K562 (cell line): ENCODE data around the gene RIIAD1. TPM values are rescaled to one million over a fixed set of nuclear protein-coding genes. Genes with fewer than 3 reads are reported as not detected.

Experiments
- ATAC-seq: fragments of 200-7000 bp; cut with Tn5 transposase; 3 replicates; pipeline ENCODE4 v1.9.1; 2020; ENCODE audit warnings: moderate library complexity
- BruUV-seq: library from RNA; stranded (reverse); fragments of 400-500 nt; replicated peaks from 2 replicates; lab custom pipeline; 2021; lab: Mats Ljungman, UMichigan
- CTCF ChIA-PET: fragments of 300-600 bp; formaldehyde crosslinking; extraction: SDS; loops from one replicate; lab custom pipeline; 2021; ENCODE audit warnings: low intra/inter-chr PET ratio; lab: Yijun Ruan, JAX
- POLR2A ChIA-PET: fragments of 300-600, 350-650 bp; sonication (Branson Sonifier 250); formaldehyde crosslinking; extraction: SDS; loops from one replicate; lab custom pipeline; 2021; ENCODE audit warnings: antibody characterized with exemption, inconsistent platforms; lab: Yijun Ruan, JAX
- DNase-seq, 4 experiments: peaks; one replicate each; pipeline versions ENCODE4 v3.0.0 to v3.0.0-alpha.2; 2011 to 2018; ENCODE audit warnings: low spot score in 3 of 4, mixed read lengths in 3 of 4; ENCODE audit errors: extremely low read depth in 1 of 4
- FAIRE-seq: peaks from 2 replicates; lab custom pipeline; 2011; peaks lifted over from hg19 to GRCh38; lab: Jason Lieb, UNC
- H2AFZ ChIP-seq: 2 replicates; pipeline ENCODE4 v1.6.0; 2011; ENCODE audit warnings: low read depth, low read length, control low read depth, inconsistent platforms
- H3K27ac ChIP-seq: fragments of 200-600 bp; 3 replicates; pipeline ENCODE4 v1.8.0; 2011; ENCODE audit warnings: low read depth, mild to moderate bottlenecking, control low read depth, inconsistent platforms, low read length, moderate library complexity, mixed read lengths; ENCODE audit errors: extremely low read depth
- H3K27me3 ChIP-seq, 2 experiments: fragments of 300-600 bp in 1 of 2; 2 replicates in 1 of 2; 3 replicates in 1 of 2; pipeline versions ENCODE4 v1.6.0 to v1.8.0; 2011; ENCODE audit warnings: inconsistent platforms in 2 of 2, low read length in 2 of 2, mild to moderate bottlenecking in 1 of 2, mixed read lengths in 1 of 2, moderate library complexity in 1 of 2; ENCODE audit not compliant: control insufficient read depth in 2 of 2, insufficient read depth in 2 of 2
- H3K36me3 ChIP-seq: fragments of 300-600 bp; 3 replicates; pipeline ENCODE4 v1.8.0; 2011; ENCODE audit warnings: mild to moderate bottlenecking, low read length, inconsistent platforms; ENCODE audit not compliant: control insufficient read depth, insufficient read depth
- H3K4me1 ChIP-seq, 2 experiments: fragments of 200-600 bp in 1 of 2; replicated peaks in 1 of 2; 2 replicates in 1 of 2; 3 replicates in 1 of 2; pipeline versions ENCODE4 v1.5.1 to v1.8.0; 2011; ENCODE audit warnings: inconsistent platforms in 2 of 2, low read length in 2 of 2, mild to moderate bottlenecking in 1 of 2, mixed read lengths in 1 of 2, moderate library complexity in 1 of 2; ENCODE audit not compliant: control insufficient read depth in 2 of 2, insufficient read depth in 2 of 2
- H3K4me2 ChIP-seq: 2 replicates; pipeline ENCODE4 v1.6.1; 2011; ENCODE audit warnings: low read length, control low read depth, inconsistent platforms, mixed read lengths; ENCODE audit not compliant: insufficient read depth
- H3K4me3 ChIP-seq: fragments of 200-600 bp; sonication (generic), shearing (Covaris generic); 2 replicates; pipeline ENCODE4 v1.5.1; 2016; ENCODE audit warnings: control low read depth, inconsistent platforms
- H3K79me2 ChIP-seq: fragments of 200-600 bp; 3 replicates; pipeline ENCODE4 v1.8.0; 2011; ENCODE audit warnings: low read length, inconsistent platforms; ENCODE audit not compliant: control insufficient read depth, insufficient read depth
- H3K9ac ChIP-seq, 2 experiments: 2 replicates each; pipeline versions ENCODE4 v1.6.0 to v1.6.1; 2011; ENCODE audit warnings: low read depth in 2 of 2, low read length in 2 of 2, control low read depth in 1 of 2, inconsistent platforms in 1 of 2, mild to moderate bottlenecking in 1 of 2, mixed read lengths in 1 of 2; ENCODE audit not compliant: insufficient read depth in 1 of 2
- H3K9me1 ChIP-seq: one replicate; pipeline ENCODE4 v1.6.0; 2011; ENCODE audit warnings: inconsistent platforms, mild to moderate bottlenecking, low read length, moderate library complexity; ENCODE audit not compliant: control insufficient read depth, insufficient read depth
- H3K9me3 ChIP-seq: replicated peaks from 2 replicates; pipeline ENCODE4 v1.5.1; 2011; ENCODE audit warnings: low read depth, low read length, inconsistent platforms; ENCODE audit not compliant: control insufficient read depth, insufficient read depth
- H4K20me1 ChIP-seq: replicated peaks from 2 replicates; pipeline ENCODE4 v1.6.1; 2011; ENCODE audit warnings: low read length, inconsistent platforms, mixed read lengths; ENCODE audit not compliant: control insufficient read depth, insufficient read depth
- ARNT ChIP-seq, 2 experiments: fragments of 450-650 bp; IDR thresholded peaks; 2 replicates each; pipeline ENCODE4 v1.6.1; 2016; ENCODE audit warnings: mild to moderate bottlenecking in 1 of 2
- CBX1 ChIP-seq: sonication (generic); IDR thresholded peaks from 2 replicates; pipeline ENCODE4 v1.6.1; 2016; ENCODE audit warnings: antibody characterized with exemption, low read depth, mild to moderate bottlenecking
- KDM5B ChIP-seq: fragments of 200-600 bp; sonication (generic); IDR thresholded peaks from 2 replicates; pipeline ENCODE4 v1.6.1; 2012; ENCODE audit warnings: low read depth, mild to moderate bottlenecking, moderate library complexity, low read length, control low read depth, inconsistent platforms; ENCODE audit not compliant: insufficient replicate concordance
- NCOA2 ChIP-seq, 2 experiments: fragments of 450-650 bp; IDR thresholded peaks; 2 replicates each; pipeline ENCODE4 v1.6.1; 2018; ENCODE audit warnings: mild to moderate bottlenecking in 2 of 2, moderate library complexity in 1 of 2; ENCODE audit not compliant: partially characterized antibody in 2 of 2
- NCOR1 ChIP-seq: fragments of 450-650 bp; IDR thresholded peaks from 2 replicates; pipeline ENCODE4 v1.6.1; 2016; ENCODE audit warnings: mild to moderate bottlenecking, moderate library complexity
- NEUROD1 ChIP-seq: fragments of 150-350 bp; IDR thresholded peaks from 2 replicates; pipeline ENCODE4 v1.6.1; 2014; ENCODE audit warnings: borderline replicate concordance, low read length, low read depth; ENCODE audit not compliant: partially characterized antibody
- NUFIP1 ChIP-seq: fragments of 450-650 bp; IDR thresholded peaks from 2 replicates; pipeline ENCODE4 v1.6.1; 2018; ENCODE audit not compliant: partially characterized antibody
- RBM22 ChIP-seq: fragments of 200-400 bp; formaldehyde crosslinking; IDR thresholded peaks from 2 replicates; pipeline ENCODE4 v1.6.1; 2018; ENCODE audit warnings: low read length, low read depth; ENCODE audit not compliant: poor library complexity, severe bottlenecking
- SAFB2 ChIP-seq: fragments of 200-400 bp; formaldehyde crosslinking; IDR thresholded peaks from 2 replicates; pipeline ENCODE4 v1.6.1; 2018; ENCODE audit warnings: borderline replicate concordance, low read length, low read depth, moderate library complexity; ENCODE audit not compliant: severe bottlenecking
- TSC22D4 ChIP-seq: fragments of 450-650 bp; IDR thresholded peaks from 2 replicates; pipeline ENCODE4 v1.6.1; 2016; ENCODE audit warnings: missing genetic modification characterization, missing biosample characterization, control low read depth
- ZNF586 ChIP-seq: fragments of 450-650 bp; formaldehyde crosslinking; conservative IDR thresholded peaks from 2 replicates; pipeline ENCODE4 v1.4.0; 2020; ENCODE audit warnings: mild to moderate bottlenecking, moderate library complexity
- WGBS: fragments of 100-300 bp; shearing (Covaris generic); methylation state at CpG from one replicate; pipeline ENCODE4 v1.1.6; 2016; ENCODE audit warnings: low coverage, mixed read lengths; ENCODE audit not compliant: insufficient coverage; ENCODE audit errors: missing lambda C conversion rate; 5-methylcytosine and 5-hydroxymethylcytosine counted together
- in situ Hi-C: fragments of 300-500 bp; cut with MboI; formaldehyde crosslinking; loops from 4 replicates; pipeline ENCODE4 v1.15.0; 2018; ENCODE audit warnings: inconsistent platforms, mixed read lengths
- intact Hi-C: fragments of 100-400 bp; cut with micrococcal nuclease; formaldehyde crosslinking; loops from 2 replicates; pipeline ENCODE4 v1.14.2; 2022
- polyA plus RNA-seq, 8 experiments: library from polyadenylated mRNA; depleted of rRNA in 4 of 8; stranded (reverse) in 5 of 8; unstranded in 3 of 8; fragments of >200 nt; fragmentation: Nextera tagmentation in 2 of 8; fragmentation: Illumina TruSeq in 1 of 8; extraction: Ambion mirVana in 2 of 8; extraction: Trizol in 1 of 8; gene quantifications; 2 replicates each; pipeline versions ENCODE4 v1.2.1 to v1.2.3, GENCODE V29; 2011 to 2014; ENCODE audit warnings: inconsistent platforms in 1 of 8, missing spikeins in 1 of 8
- total RNA-seq, 7 experiments: library from RNA; depleted of rRNA in 6 of 7; stranded (reverse); fragments of >200 nt in 6 of 7; fragmentation: Illumina TruSeq in 2 of 7; extraction: Trizol in 2 of 7; gene quantifications; 2 replicates each; pipeline versions ENCODE4 v1.2.1 to v1.2.3, GENCODE V29; 2011 to 2021; ENCODE audit warnings: low replicate concordance in 1 of 7
- TF ChIP-seq, protein P1 (sequence below): fragments of 450-650 bp; IDR thresholded peaks from 2 replicates; pipeline ENCODE4 v1.6.1; 2014; ENCODE audit warnings: low read depth, mild to moderate bottlenecking, moderate library complexity, borderline replicate concordance
- TF ChIP-seq, protein P2 (sequence below), 2 experiments: fragments of 450-650 bp in 1 of 2; IDR thresholded peaks; 2 replicates each; pipeline ENCODE4 v1.6.1; 2011 to 2017; ENCODE audit warnings: low read depth in 2 of 2, antibody characterized with exemption in 1 of 2, borderline replicate concordance in 1 of 2, low read length in 1 of 2, mild to moderate bottlenecking in 1 of 2, mixed read lengths in 1 of 2; ENCODE audit not compliant: control insufficient read depth in 1 of 2
- TF ChIP-seq, protein P3 (sequence below): fragments of 250-450 bp; sonication (Bioruptor Pico); IDR thresholded peaks from 2 replicates; pipeline ENCODE4 v1.4.0; 2020; ENCODE audit warnings: mild to moderate bottlenecking, moderate library complexity, borderline replicate concordance

RIIAD1 gene
- total and polyA plus RNA-seq, 9 of the 15 experiments (the other 6 are each of a cell fraction or from before 2014, with no cell fraction given) = not detected

DNA sequence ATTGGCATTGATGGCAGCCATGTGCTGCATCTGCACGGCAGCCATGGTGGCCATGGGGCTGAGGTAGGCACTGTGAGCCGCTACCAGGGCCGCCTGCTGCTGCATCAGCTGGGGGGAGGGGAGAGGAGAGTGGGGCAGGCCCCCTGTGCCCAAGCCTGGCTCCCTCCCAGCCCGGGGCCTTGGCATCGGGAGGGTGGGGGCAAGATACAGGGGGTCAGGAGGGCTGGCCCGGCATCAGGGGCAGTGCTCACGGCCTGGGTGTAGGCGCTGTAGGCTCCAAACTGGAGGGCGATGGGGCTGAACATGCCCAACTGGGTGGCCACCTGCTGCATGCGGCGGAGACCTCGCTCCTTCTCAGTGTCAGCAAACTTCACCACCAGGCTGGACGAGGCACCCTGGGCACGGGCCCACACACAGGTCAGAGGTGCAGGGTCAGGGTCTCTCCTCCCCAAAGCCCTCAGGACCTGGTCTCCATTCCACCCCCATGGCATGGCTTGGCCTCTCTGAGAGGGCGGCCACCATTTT is 13.7 kb upstream of the RIIAD1 start:
- H3K4me1 ChIP-seq = peaks cover 0 to 13% of the 10 kb centered on the region in 2 experiments; a peak in 2 of 5 replicates
- ChIA-PET POLR2A (no interaction called here), CTCF (no interaction called here)
- no peak for FAIRE-seq
- 4% methylated on average over 10 of the region's 15 CpGs for WGBS
- H3K27me3 ChIP-seq = peaks cover 0 to 36% of the 10 kb centered on the region in 2 experiments; a peak in 2 of 5 replicates
- no peak overlapping the region for H3K4me2 ChIP-seq
- intact Hi-C loops = no loop called here
- no peak for ATAC-seq
- DNase-seq = no peak
- in situ Hi-C loops = no loop called here
- no peak overlapping the region for H3K4me3 ChIP-seq
- H3K9ac ChIP-seq = no peak overlapping the region
- H3K9me1 ChIP-seq = no peaks in the 10 kb centered on the region
- H3K79me2 ChIP-seq = no peaks in the 10 kb centered on the region
- H3K9me3 ChIP-seq = no peaks in the 10 kb centered on the region; the same call in 1 of the 2 replicates
- BruUV-seq = no TSS peak
- H3K36me3 ChIP-seq = no peaks in the 10 kb centered on the region
- H3K27ac ChIP-seq = no peak overlapping the region
- peaks cover 22% of the 10 kb centered on the region for H4K20me1 ChIP-seq
- no peak overlapping the region for H2AFZ ChIP-seq
- TF ChIP-seq ZNF586 (CRISPR knock-in tag) = no peak
- TF ChIP-seq CBX1 = no peak
- TF ChIP-seq, protein P1, sequence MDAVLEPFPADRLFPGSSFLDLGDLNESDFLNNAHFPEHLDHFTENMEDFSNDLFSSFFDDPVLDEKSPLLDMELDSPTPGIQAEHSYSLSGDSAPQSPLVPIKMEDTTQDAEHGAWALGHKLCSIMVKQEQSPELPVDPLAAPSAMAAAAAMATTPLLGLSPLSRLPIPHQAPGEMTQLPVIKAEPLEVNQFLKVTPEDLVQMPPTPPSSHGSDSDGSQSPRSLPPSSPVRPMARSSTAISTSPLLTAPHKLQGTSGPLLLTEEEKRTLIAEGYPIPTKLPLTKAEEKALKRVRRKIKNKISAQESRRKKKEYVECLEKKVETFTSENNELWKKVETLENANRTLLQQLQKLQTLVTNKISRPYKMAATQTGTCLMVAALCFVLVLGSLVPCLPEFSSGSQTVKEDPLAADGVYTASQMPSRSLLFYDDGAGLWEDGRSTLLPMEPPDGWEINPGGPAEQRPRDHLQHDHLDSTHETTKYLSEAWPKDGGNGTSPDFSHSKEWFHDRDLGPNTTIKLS = no peak
- TF ChIP-seq TSC22D4 = no peak
- no peak for TF ChIP-seq NCOA2 (IDR thresholded peaks at IDR 0.05; ENCODE audit: partially characterized antibody in 2 of 2)
- TF ChIP-seq, protein P2, sequence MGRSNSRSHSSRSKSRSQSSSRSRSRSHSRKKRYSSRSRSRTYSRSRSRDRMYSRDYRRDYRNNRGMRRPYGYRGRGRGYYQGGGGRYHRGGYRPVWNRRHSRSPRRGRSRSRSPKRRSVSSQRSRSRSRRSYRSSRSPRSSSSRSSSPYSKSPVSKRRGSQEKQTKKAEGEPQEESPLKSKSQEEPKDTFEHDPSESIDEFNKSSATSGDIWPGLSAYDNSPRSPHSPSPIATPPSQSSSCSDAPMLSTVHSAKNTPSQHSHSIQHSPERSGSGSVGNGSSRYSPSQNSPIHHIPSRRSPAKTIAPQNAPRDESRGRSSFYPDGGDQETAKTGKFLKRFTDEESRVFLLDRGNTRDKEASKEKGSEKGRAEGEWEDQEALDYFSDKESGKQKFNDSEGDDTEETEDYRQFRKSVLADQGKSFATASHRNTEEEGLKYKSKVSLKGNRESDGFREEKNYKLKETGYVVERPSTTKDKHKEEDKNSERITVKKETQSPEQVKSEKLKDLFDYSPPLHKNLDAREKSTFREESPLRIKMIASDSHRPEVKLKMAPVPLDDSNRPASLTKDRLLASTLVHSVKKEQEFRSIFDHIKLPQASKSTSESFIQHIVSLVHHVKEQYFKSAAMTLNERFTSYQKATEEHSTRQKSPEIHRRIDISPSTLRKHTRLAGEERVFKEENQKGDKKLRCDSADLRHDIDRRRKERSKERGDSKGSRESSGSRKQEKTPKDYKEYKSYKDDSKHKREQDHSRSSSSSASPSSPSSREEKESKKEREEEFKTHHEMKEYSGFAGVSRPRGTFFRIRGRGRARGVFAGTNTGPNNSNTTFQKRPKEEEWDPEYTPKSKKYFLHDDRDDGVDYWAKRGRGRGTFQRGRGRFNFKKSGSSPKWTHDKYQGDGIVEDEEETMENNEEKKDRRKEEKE (IDR thresholded peaks at IDR 0.05; ENCODE audit: borderline replicate concordance in 1 of 2, control insufficient read depth in 1 of 2, low read depth in 2 of 2, low read length in 1 of 2) = no peak
- TF ChIP-seq NUFIP1 = no peak
- no peak for TF ChIP-seq RBM22
- TF ChIP-seq, protein P3, sequence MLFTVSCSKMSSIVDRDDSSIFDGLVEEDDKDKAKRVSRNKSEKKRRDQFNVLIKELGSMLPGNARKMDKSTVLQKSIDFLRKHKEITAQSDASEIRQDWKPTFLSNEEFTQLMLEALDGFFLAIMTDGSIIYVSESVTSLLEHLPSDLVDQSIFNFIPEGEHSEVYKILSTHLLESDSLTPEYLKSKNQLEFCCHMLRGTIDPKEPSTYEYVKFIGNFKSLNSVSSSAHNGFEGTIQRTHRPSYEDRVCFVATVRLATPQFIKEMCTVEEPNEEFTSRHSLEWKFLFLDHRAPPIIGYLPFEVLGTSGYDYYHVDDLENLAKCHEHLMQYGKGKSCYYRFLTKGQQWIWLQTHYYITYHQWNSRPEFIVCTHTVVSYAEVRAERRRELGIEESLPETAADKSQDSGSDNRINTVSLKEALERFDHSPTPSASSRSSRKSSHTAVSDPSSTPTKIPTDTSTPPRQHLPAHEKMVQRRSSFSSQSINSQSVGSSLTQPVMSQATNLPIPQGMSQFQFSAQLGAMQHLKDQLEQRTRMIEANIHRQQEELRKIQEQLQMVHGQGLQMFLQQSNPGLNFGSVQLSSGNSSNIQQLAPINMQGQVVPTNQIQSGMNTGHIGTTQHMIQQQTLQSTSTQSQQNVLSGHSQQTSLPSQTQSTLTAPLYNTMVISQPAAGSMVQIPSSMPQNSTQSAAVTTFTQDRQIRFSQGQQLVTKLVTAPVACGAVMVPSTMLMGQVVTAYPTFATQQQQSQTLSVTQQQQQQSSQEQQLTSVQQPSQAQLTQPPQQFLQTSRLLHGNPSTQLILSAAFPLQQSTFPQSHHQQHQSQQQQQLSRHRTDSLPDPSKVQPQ (CRISPR knock-in tag) = no peak
- TF ChIP-seq KDM5B = no peak
- TF ChIP-seq SAFB2 = no peak
- no peak for TF ChIP-seq ARNT (IDR thresholded peaks at IDR 0.05)
- TF ChIP-seq NEUROD1 = no peak
- TF ChIP-seq NCOR1 = no peak
